Fibroblast of skin of left quadriceps (primary cell): ENCODE results near the gene CD200R1L.

Experiments used
- DNase-seq, 2 experiments: peaks; one replicate each; pipeline ENCODE4 v3.0.0-alpha.2; 2013; ENCODE audit warnings: low read depth in 2 of 2

CD200R1L gene

DNA sequence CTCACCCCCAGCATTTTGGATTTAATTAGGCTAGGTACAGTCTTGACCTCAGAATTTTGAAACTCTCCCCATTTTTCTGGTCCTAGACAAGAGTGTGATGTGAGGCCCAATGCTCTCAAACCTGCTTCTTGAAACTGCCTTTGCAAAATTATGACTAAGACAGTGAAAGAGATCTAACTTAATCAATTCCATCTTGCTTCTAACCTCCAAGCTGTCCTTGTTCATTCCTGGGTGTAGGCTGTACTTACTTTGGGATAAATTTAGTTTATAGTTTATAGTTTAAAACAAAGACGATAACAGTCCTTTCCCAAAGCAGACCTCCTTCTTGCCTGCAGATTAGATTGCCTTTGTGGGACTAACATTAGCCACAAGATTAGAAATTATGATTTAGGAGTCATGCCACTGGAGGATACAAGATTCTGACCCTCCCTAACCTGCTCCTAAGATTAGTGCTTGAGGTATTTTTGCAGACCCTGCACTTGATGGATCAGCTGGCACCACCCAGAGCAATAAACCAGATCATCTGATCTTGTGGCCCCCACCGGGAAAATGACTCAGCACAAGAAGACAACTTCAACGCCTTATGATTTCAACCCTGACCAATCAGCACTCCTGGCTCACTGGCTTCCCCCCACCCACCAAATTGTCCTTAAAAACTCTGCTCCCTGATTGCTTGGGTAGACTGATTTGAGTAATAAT is 59.6 kb downstream of the CD200R1L start:
- no peak for DNase-seq

DNA sequence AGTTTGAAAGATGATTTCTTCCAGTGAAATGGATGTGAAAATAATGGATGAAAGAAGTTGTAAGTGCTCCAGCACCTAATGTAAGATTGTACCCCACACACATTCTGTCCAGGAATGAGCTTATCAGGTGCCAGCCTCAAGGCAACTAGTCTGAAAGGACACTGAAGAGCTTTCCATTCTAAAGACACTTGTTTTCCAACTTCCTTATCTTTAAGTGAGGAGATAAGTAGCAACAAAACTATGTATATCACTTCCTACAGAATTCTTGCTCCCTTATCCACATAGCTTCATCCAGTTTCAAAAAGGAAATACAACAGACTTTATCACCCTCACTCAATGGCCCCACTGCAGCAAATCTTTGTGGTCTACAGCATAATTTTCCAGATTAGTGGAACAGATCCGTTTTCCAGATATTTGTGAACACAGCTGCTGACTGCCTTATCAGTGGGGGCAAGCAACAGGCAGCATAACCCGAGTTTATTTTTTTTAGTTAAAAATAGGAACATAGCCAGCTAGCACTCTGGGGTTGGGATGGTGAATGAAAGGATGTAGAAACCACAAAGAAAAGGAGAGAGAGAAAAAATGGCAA is 60.6 kb downstream of the CD200R1L start:
- DNase-seq = no peak

DNA sequence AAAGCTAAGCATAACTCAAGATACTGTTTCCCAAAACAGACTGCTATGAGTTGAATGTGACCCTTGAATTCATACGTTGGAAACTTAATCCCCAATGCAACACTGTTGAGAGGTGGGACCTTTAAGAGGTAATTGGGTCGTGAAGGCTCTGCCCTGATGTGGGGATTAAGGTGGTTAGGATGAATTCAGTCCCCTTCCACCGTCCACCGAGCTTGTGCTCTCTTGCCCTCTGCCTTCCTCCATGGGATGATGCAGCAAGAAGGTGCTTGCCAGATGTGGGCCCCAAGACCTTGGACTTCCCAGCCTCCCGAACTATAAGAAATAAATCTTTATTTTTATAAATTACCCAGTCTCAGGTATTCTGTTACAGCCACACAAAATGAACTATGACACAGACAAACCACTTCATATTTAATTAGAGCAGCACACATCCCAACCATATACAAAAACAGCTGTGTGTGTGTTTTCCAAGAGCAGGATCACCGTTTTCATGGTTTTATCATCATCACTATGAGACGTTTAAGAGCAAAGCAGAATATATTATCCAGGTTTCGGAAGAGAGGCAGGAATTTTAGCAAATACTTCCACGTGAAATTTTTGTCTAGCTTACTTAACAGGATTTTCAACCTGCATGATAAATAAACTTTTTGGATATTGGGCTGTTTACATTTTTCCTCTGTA is 61.2 kb downstream of the CD200R1L start:
- no peak for DNase-seq

- DNase-seq = no peak
Observed at GRCh38 chr3:112782491-112782890, 64.2 kb downstream of the CD200R1L start.

DNA sequence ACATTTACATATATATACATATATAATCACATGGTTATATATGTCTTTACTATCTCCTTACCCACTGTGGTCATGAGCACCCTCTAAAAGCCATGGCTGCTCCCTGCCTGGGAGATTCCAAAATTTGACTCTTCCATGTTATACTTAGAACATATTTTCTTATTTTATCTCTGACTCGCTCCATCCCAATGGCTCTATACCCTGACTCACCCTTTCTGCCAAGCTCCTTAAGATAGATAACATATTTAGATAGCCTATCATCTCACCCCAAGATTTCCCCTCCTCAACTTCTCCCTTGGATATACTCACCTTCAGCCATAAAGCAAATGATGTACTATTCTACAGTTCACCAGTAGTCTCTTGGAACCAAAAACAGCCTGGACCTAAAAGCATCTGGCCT is 65.1 kb downstream of the CD200R1L start:
- no peak for DNase-seq

GRCh38 chr3:112779558-112780480 is 66.8 kb downstream of the CD200R1L start:
- DNase-seq = no peak

- DNase-seq = no peak
Observed at GRCh38 chr3:112779011-112779410, 67.7 kb downstream of the CD200R1L start.

DNA sequence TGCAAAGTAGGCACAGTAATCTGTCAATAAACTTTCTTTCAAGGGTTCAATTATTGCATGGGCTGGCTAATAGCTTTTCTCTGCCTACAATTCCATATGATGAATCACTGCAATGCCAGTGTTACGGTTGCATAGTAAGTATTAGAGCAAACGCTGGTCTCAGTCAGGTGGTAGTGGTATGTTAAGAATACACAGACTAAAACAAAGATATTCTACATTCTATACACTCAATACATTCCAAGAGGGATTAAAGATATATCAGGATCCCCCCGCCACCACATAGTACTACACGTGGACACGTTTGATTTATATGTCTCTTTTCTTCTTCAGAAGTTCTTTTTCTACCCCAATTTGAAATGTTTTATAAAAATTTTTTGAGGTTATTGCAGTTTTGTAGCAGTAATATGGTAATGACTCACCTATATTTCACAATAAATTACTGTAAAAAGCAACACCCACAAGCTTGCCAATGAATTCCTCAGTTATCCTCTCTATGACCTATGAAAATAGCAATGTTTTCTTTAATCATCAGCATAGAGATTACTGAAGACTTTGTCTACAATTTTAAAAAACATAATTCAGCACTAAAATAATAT is 68.2 kb downstream of the CD200R1L start:
- DNase-seq = peak; percentile 86

DNA sequence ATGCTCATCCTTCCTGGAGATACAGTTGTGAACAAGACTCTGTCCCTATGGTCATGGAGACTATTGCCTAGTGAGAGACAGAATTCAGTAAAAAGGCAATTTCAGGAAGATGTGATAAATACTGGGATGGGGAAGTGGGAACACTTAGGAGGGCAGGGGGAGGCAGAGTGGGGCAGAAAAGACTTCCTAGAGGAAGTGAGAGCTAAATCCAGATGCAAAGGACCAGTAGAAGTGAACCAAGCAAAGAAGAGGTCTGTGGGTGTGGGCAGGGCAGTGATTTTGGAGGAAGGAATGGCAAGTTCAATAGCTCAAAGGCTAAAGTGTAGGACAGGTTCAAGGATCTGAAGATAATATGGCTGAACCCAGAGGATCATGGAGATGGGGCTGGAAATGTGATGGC is 68.9 kb downstream of the CD200R1L start:
- DNase-seq = no peak

GRCh38 chr3:112776836-112777235 is 69.8 kb downstream of the CD200R1L start:
- DNase-seq = no peak

DNA sequence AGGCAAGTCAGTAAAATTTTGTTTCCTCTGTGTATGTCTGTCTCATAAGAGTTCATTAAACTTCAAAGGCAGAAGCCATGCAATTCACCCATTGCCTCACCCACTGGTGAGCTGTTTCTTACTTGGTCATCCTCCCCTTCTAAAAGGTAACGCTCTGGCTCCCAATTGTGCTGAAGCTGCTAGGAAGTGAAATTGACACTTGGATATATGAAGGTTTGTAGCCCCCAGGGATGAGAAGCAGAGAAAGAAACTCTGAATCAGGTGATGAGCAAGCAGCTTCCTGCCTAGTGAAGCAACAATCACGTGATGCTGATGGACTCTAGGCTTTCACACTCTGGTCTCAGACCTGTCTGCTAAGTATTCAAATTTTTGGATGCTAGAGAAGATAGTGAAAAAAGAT is 70.7 kb downstream of the CD200R1L start:
- DNase-seq = no peak

DNA sequence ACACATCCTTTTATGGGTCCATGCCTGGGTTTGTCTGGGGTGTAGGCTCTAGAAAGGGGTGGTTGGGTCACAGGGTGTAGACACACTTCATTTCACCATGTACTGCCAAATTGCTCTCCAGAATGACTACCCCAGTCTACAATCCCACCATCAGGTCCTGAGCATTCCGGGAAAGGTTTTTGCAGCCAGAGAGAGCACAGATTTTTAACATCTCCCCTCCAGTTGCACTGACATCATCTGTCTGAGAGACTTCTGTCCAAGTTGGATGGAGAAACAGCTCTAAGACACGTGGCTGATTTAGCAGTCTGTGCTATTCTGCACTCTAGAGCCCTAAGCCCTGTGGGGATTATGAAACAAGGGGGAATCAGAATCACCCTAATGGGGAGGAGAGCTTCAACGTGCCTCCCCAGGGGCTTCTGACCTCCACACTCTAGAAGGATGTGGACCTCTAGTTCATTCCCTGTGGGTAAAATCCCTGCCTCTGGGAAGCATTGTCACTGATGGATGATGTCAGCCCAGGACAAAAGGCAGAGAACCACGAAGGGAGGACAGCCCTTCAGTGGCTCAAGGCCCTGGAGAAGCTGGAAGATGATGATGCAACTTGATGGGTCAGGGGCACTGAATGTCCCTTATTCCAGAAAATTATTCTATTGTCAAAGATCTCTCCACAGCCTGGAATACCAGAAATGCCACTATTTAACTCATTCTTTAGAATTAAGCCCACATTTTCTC is 71.5 kb downstream of the CD200R1L start:
- DNase-seq = peak in 1 of 2 experiments; percentile 56

GRCh38 chr3:112774293-112774926 is 72.3 kb downstream of the CD200R1L start:
- no peak for DNase-seq

GRCh38 chr3:112773864-112774263 is 72.8 kb downstream of the CD200R1L start:
- no peak for DNase-seq

DNA sequence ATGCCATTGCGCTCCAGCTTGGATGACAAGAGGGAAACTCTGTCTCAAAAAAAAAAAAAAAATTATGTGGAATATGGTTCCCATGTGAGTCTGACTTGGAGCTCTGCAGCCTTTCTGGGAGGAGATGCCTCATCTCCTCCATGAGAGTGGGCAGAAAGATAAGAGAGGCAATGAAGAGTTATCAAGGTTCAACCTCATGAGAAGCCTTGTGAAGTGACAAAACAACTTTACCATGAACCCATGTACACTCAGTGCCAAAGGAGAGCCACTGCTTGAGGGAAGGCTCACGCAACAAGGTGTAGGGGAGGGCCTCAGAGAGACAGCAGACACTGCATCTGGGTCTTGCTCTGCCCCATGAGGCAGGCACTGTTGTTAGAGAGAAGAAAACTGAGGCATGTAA is 75.7 kb downstream of the CD200R1L start:
- no peak for DNase-seq

GRCh38 chr3:112770032-112770626 is 76.5 kb downstream of the CD200R1L start:
- DNase-seq = no peak

- DNase-seq = no peak
Observed at GRCh38 chr3:112769286-112769978, 77.2 kb downstream of the CD200R1L start.

DNA sequence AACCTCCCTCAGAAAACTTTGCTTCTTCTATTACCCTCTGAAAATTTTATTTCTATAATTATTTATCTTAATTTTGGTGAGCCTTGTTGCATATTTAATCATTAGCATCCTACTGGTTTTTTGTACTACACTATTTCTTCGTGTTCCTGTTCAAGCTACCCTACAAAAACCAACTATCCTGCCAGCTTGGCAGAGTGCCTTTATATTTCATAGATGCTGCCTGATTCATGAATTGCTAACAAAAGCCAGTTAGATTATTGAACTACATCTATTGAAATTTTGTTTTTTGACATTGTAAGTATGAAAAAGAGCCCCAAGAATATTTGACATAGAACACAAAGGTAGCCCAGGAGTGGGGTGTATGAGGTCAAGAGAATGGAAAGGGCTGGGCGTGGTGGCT is 78.9 kb downstream of the CD200R1L start:
- DNase-seq = no peak

GRCh38 chr3:112767177-112767576 is 79.5 kb downstream of the CD200R1L start:
- DNase-seq = no peak
